T-cell (primary cell): ENCODE measurements around the gene SCGN. TPM values are rescaled to one million over a fixed set of nuclear protein-coding genes. Genes with fewer than 3 reads are reported as not detected.
"Not testable (repeated sequence)": the region's sequence is repeated elsewhere in the genome, so short reads cannot be mapped to it uniquely, and the experiment has no call there.

Experiments
- ATAC-seq, 4 experiments: fragments of 200-7000 bp in 3 of 4; fragments of 150-1000 bp in 1 of 4; cut with Tn5 transposase; replicated peaks in 1 of 4; 1 replicate in 3 of 4; 2 replicates in 1 of 4; pipeline ENCODE4 v1.10.0; 2021; ENCODE audit warnings: moderate library complexity in 3 of 4, mild to moderate bottlenecking in 2 of 4, moderate number of reproducible peaks in 1 of 4
- CTCF ChIA-PET, 2 donors: fragments of 300-600 bp; sonication (Branson Sonifier 250); formaldehyde crosslinking; loops; one replicate each; lab custom pipeline; 2022; ENCODE audit warnings: antibody characterized with exemption in 2 of 2; lab: Charles Lee
- POLR2A ChIA-PET, 2 donors: fragments of 300-600 bp; sonication (Branson Sonifier 250); formaldehyde crosslinking; loops; one replicate each; lab custom pipeline; 2022; ENCODE audit warnings: antibody characterized with exemption in 2 of 2; lab: Charles Lee
- DNase-seq, 35 experiments: peaks; one replicate each; pipeline versions ENCODE4 v3.0.0 to v3.0.0-alpha.2; 2013 to 2023
- H3K27ac ChIP-seq: one replicate; pipeline ENCODE4 v1.5.1; 2013; ENCODE audit warnings: low read length
- H3K27me3 ChIP-seq, 2 experiments: replicated peaks in 1 of 2; 1 replicate in 1 of 2; 2 replicates in 1 of 2; pipeline versions ENCODE4 v1.6.1 to v1.7.0; 2013; ENCODE audit warnings: low read length in 1 of 2, mixed read lengths in 1 of 2; ENCODE audit not compliant: control insufficient read depth in 2 of 2, insufficient read depth in 2 of 2; ENCODE audit errors: extremely low read depth in 1 of 2
- H3K36me3 ChIP-seq, 2 donors: 1 replicate in 1 of 2; 2 replicates in 1 of 2; pipeline versions ENCODE4 v1.6.1 to v1.7.0; 2013; ENCODE audit warnings: low read length in 1 of 2; ENCODE audit not compliant: control insufficient read depth in 2 of 2, insufficient read depth in 1 of 2; ENCODE audit errors: extremely low read depth in 1 of 2
- H3K4me1 ChIP-seq, 2 experiments: 1 replicate in 1 of 2; 2 replicates in 1 of 2; pipeline versions ENCODE4 v1.6.1 to v1.7.0; 2013; ENCODE audit warnings: low read length in 2 of 2, mixed read lengths in 1 of 2; ENCODE audit not compliant: insufficient read depth in 2 of 2, control insufficient read depth in 1 of 2; ENCODE audit errors: extremely low read depth in 1 of 2
- H3K4me3 ChIP-seq, 2 donors: 1 replicate in 1 of 2; 2 replicates in 1 of 2; pipeline versions ENCODE4 v1.5.1 to v1.7.0; 2013; ENCODE audit warnings: mild to moderate bottlenecking in 2 of 2, low read length in 1 of 2, moderate library complexity in 1 of 2; ENCODE audit not compliant: control insufficient read depth in 1 of 2; ENCODE audit errors: extremely low read depth in 1 of 2
- H3K9me3 ChIP-seq: 2 replicates; pipeline ENCODE4 v1.7.0; 2013
- H3K27ac Mint-ChIP-seq, 2 donors: one replicate each; pipeline ENCODE4 v1.8.0; 2020 to 2021; ENCODE audit warnings: mild to moderate bottlenecking in 2 of 2, mixed read lengths in 2 of 2
- H3K27me3 Mint-ChIP-seq, 2 donors: one replicate each; pipeline ENCODE4 v1.8.0; 2021 to 2022; ENCODE audit warnings: mixed read lengths in 2 of 2
- H3K36me3 Mint-ChIP-seq: one replicate; pipeline ENCODE4 v1.8.0; 2021; ENCODE audit warnings: mixed read lengths
- H3K4me1 Mint-ChIP-seq, 3 donors: one replicate each; pipeline ENCODE4 v1.8.0; 2020 to 2022; ENCODE audit warnings: mixed read lengths in 3 of 3, mild to moderate bottlenecking in 1 of 3
- H3K4me3 Mint-ChIP-seq, 3 donors: one replicate each; pipeline ENCODE4 v1.8.0; 2020 to 2022; ENCODE audit warnings: mild to moderate bottlenecking in 3 of 3, mixed read lengths in 3 of 3, moderate library complexity in 3 of 3
- H3K9me3 Mint-ChIP-seq, 3 donors: one replicate each; pipeline ENCODE4 v1.8.0; 2020 to 2022; ENCODE audit warnings: mixed read lengths in 3 of 3
- WGBS: methylation state at CpG from one replicate; pipeline ENCODE4 v1.1.5; 2013; ENCODE audit warnings: missing lambda C conversion rate; ENCODE audit not compliant: insufficient coverage; 5-methylcytosine and 5-hydroxymethylcytosine counted together
- total RNA-seq, 35 experiments: library from RNA in 6 of 35; stranded (reverse) in 6 of 35; fragments of 120-200 nt in 1 of 35; gene quantifications; one replicate each; pipeline versions ENCODE4 v1.2.1 to v1.2.4 and lab custom pipeline; 2013 to 2026

Gene SCGN
- total RNA-seq, 5 donors from 2014 or later (not counting 1 experiment from before 2014, with no cell fraction given) = not detected

DNA sequence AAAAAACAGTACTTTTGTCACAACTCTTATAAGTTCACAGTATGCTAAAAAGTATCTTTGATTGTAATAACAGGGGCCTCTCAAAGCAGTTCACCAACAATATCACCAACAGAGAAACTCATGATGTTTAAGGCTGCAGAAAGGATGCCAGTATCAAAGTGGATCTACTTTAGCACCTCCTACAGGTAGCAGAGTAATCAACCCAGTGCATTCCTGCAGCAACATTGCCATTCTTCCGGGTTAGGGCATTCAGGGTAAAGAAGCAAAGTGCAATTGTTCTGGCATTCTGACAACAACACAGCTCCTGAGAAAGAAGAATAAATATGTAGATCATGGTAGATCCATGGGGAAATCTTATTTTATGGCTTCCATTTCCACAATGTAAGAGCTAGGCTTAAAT, 95.0 kb downstream of the SCGN start:
- H3K27me3 Mint-ChIP-seq = peaks cover 0 to 2% of the 10 kb centered on the region in 2 donors
- Histone ChIP-seq H3K4me1 (no peaks in the 10 kb centered on the region), H3K36me3 (no peaks in the 10 kb centered on the region), H3K9me3 (no peaks in the 10 kb centered on the region), H3K4me3 (no peak overlapping the region), H3K27ac (no peak overlapping the region), H3K27me3 (no peaks in the 10 kb centered on the region)
- ChIA-PET POLR2A (no interaction called here), CTCF (interaction anchor here (0.5 to 0.9 kb wide), 2 partner anchors 27 to 1364 kb away, joined by 4 read pairs; no protein-coding TSS in a partner anchor)
- ATAC-seq = no peak
- no peak overlapping the region for H3K4me3 Mint-ChIP-seq
- no peak overlapping the region for H3K27ac Mint-ChIP-seq
- H3K4me1 Mint-ChIP-seq = no peaks in the 10 kb centered on the region
- DNase-seq = no peak
- no peaks in the 10 kb centered on the region for H3K9me3 Mint-ChIP-seq
- no peaks in the 10 kb centered on the region for H3K36me3 Mint-ChIP-seq
- WGBS = no CpG with 5 or more reads among the region's 1 CpG

DNA sequence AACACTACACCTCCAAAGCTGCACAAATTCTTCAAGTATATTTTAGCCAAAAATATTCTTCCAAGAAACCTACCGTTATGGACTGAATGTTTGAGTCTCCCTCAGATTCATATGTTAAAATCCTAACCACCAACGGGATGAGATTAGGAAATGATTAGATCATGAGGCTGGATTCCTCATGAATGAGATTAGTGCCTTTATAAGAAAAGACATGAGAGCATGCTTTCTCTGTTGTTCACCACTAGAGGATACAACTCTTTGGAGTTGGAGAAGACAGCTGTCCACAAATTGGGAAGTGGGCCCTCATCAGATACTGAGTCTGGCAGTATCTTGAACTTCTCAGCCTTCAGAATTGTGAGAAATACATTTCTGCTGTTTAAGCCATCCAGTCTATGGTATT, 95.5 kb downstream of the SCGN start:
- Histone ChIP-seq H3K27me3 (no peaks in the 10 kb centered on the region), H3K27ac (no peak overlapping the region), H3K9me3 (no peaks in the 10 kb centered on the region), H3K36me3 (no peaks in the 10 kb centered on the region), H3K4me3 (no peak overlapping the region), H3K4me1 (no peaks in the 10 kb centered on the region)
- no peaks in the 10 kb centered on the region for H3K9me3 Mint-ChIP-seq
- no peaks in the 10 kb centered on the region for H3K36me3 Mint-ChIP-seq
- H3K27me3 Mint-ChIP-seq = no peaks in the 10 kb centered on the region
- no peak overlapping the region for H3K4me3 Mint-ChIP-seq
- WGBS = no CpG with 5 or more reads among the region's 2 CpGs
- H3K27ac Mint-ChIP-seq = no peak overlapping the region
- CTCF ChIA-PET = interaction anchor here in 1 of 2 donors (0.9 kb wide), 1 partner anchor 28 kb away, joined by 4 read pairs; no protein-coding TSS in a partner anchor
- no peaks in the 10 kb centered on the region for H3K4me1 Mint-ChIP-seq
- no peak for DNase-seq
- POLR2A ChIA-PET = no interaction called here
- ATAC-seq = no peak

DNA sequence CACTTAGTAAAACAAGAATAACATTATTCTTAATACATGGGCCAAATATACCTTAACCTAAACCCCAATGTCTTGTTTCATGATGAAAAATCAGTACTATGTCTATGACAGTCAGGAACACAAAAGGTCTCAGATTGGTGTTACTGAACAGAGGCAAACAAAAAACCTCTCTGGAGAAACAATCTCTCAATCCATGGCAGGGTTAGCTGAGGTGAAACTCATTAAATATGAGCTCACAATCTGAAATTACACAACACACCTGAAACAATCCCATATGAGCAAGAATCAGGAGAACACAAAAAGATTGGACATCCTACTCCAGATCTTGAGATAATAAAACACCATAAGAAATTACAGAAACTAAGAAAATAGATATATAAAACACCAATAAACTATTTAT, 96.0 kb downstream of the SCGN start:
- DNase-seq (no peak), ATAC-seq (no peak)
- Histone ChIP-seq H3K27me3 (no peaks in the 10 kb centered on the region), H3K9me3 (no peaks in the 10 kb centered on the region), H3K4me1 (no peaks in the 10 kb centered on the region), H3K36me3 (no peaks in the 10 kb centered on the region), H3K4me3 (no peak overlapping the region), H3K27ac (no peak overlapping the region)
- Mint-ChIP-seq H3K4me1 (no peaks in the 10 kb centered on the region), H3K27me3 (no peaks in the 10 kb centered on the region), H3K9me3 (no peaks in the 10 kb centered on the region), H3K27ac (no peak overlapping the region), H3K4me3 (no peak overlapping the region), H3K36me3 (no peaks in the 10 kb centered on the region)
- POLR2A ChIA-PET = no interaction called here
- CTCF ChIA-PET = no interaction called here

DNA sequence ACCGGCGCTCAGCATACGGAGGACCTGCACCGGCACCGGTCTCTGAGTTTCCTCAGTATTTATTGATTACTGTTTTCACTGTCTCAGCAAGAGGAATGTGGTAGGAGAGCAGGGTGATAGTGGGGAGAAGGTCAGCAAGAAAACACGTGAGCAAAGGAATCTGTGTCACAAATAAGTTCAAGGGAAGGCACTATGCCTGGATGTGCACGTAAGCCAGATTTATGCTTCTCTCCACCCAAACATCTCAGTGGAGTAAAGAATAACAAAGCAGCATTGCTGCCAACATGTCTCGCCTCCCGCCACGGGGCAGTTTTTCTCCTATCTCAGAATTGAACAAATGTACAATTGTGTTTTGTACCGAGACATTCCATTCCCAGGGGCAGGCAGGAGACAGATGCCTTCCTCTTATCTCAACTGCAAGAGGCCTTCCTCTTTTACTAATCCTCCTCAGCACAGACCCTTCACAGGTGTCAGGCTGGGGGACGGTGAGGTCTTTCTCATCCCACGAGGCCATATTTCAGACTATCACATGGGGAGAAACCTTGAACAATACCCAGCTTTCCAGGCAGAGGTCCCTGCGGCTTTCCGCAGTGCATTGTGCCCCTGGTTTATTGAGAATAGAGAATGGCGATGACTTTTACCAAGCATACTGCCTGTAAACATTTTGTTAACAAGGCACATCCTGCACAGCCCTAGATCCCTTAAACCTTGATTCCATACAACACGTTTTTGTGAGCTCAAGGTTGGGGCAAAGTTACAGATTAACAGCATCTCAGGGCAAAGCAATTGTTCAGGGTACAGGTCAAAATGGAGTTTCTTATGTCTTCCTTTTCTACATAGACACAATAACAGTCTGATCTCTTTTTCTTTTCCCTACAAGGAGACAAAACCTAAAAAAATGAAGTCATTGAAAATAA, 96.8 kb downstream of the SCGN start:
- H3K36me3 Mint-ChIP-seq, H3K9me3 Mint-ChIP-seq, H3K36me3 ChIP-seq, H3K4me1 ChIP-seq, H3K27me3 Mint-ChIP-seq, ATAC-seq, H3K4me3 Mint-ChIP-seq, DNase-seq, POLR2A ChIA-PET, H3K27ac ChIP-seq, H3K27me3 ChIP-seq, H3K4me3 ChIP-seq, CTCF ChIA-PET, H3K4me1 Mint-ChIP-seq, H3K9me3 ChIP-seq, H3K27ac Mint-ChIP-seq: not testable (repeated sequence)
- WGBS = 82% methylated on average over 6 of the region's 17 CpGs

DNA sequence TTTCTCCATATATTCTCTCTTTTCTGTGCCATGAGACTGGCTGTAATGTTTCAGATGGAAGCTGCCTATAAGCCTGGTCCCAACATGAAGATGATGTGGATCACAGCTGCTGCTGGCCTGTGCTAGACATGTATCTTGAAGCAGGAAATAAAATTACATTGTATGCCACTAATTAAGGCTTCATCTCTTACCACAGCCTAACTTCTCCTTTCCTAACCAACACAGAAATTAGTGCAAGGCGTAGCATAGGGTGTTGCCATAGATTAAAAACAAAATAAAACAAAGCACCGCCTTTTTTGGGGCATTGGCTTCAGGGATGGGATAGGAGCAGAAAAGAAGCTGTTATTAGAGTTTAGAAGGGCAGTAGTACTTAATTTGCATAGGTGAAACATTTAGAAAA, 97.8 kb downstream of the SCGN start:
- Mint-ChIP-seq H3K9me3 (no peaks in the 10 kb centered on the region), H3K27me3 (peaks cover 0 to 6% of the 10 kb centered on the region in 2 donors), H3K36me3 (no peaks in the 10 kb centered on the region), H3K4me1 (no peaks in the 10 kb centered on the region), H3K4me3 (no peak overlapping the region), H3K27ac (no peak overlapping the region)
- Histone ChIP-seq H3K27me3 (no peaks in the 10 kb centered on the region), H3K4me3 (no peak overlapping the region), H3K36me3 (no peaks in the 10 kb centered on the region), H3K27ac (no peak overlapping the region), H3K9me3 (no peaks in the 10 kb centered on the region), H3K4me1 (no peaks in the 10 kb centered on the region)
- CTCF ChIA-PET = interaction anchor here (0.7 to 0.9 kb wide), 5 partner anchors 10 to 168 kb away, joined by 3 to 4 read pairs (median 4); no protein-coding TSS in a partner anchor
- no peak for ATAC-seq
- no CpG with 5 or more reads among the region's 2 CpGs for WGBS
- no peak for DNase-seq
- POLR2A ChIA-PET = interaction anchor here in 1 of 2 donors (0.6 kb wide), 1 partner anchor 119 kb away, joined by 3 read pairs; no protein-coding TSS in a partner anchor

DNA sequence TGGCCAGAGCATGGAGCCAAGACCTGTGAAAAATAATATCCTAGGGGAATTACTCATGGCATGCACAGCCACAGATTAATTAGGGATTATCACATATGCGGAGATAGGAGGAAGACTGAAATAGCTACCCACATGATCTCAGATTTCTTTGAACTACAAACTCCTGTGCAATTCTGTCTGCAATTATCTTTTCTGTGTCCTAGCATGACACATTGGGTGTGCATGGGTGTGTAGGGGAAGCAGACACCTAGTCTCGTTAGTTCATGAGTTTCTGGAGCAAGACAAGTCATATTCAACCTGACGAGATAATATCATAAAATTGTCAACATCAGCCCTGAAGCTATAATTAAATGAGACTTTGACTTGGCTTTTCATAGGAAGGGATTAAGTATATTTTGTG, 98.9 kb downstream of the SCGN start:
- CTCF ChIA-PET = interaction anchor here in 1 of 2 donors (0.7 kb wide), 1 partner anchor 37 kb away, joined by 4 read pairs; no protein-coding TSS in a partner anchor
- no peak for DNase-seq
- Histone ChIP-seq H3K4me3 (no peak overlapping the region), H3K4me1 (no peaks in the 10 kb centered on the region), H3K36me3 (no peaks in the 10 kb centered on the region), H3K27me3 (no peaks in the 10 kb centered on the region), H3K27ac (no peak overlapping the region), H3K9me3 (no peaks in the 10 kb centered on the region)
- H3K4me1 Mint-ChIP-seq = no peaks in the 10 kb centered on the region
- no peaks in the 10 kb centered on the region for H3K9me3 Mint-ChIP-seq
- POLR2A ChIA-PET = no interaction called here
- no peak for ATAC-seq
- no peaks in the 10 kb centered on the region for H3K36me3 Mint-ChIP-seq
- no peak overlapping the region for H3K4me3 Mint-ChIP-seq
- no CpG with 5 or more reads among the region's 3 CpGs for WGBS
- H3K27me3 Mint-ChIP-seq = peaks cover 0 to 6% of the 10 kb centered on the region in 2 donors
- no peak overlapping the region for H3K27ac Mint-ChIP-seq
